ENCODE measurements around the gene TTLL11.

TTLL11 gene

GRCh38 chr9:122106576-122106975 lies 13.5 kb upstream of the TTLL11 start:
- FAIRE-seq = no peak

- FAIRE-seq = no peak
Measured at GRCh38 chr9:122103985-122104384, 10.9 kb upstream of the TTLL11 start.

GRCh38 chr9:122102156-122102555 lies 9.0 kb upstream of the TTLL11 start:
- no peak for FAIRE-seq

- FAIRE-seq = no peak
Measured at GRCh38 chr9:122100756-122101155, 7.6 kb upstream of the TTLL11 start.

- FAIRE-seq = no peak
Measured at GRCh38 chr9:122099271-122099869, 6.3 kb upstream of the TTLL11 start.

- FAIRE-seq = no peak
Measured at GRCh38 chr9:122097679-122098315, 4.7 kb upstream of the TTLL11 start.

GRCh38 chr9:122096620-122097415 lies 3.7 kb upstream of the TTLL11 start:
- no peak for FAIRE-seq

GRCh38 chr9:122095010-122095767 lies 2.1 kb upstream of the TTLL11 start:
- no peak for FAIRE-seq

- no peak for FAIRE-seq
Measured at GRCh38 chr9:122091682-122092592, 1.2 kb downstream of the TTLL11 start.

GRCh38 chr9:122090981-122091380 lies 2.1 kb downstream of the TTLL11 start:
- no peak for FAIRE-seq

- FAIRE-seq = no peak
Measured at GRCh38 chr9:122090287-122090883, 2.7 kb downstream of the TTLL11 start.

GRCh38 chr9:122088880-122089706 lies 4.0 kb downstream of the TTLL11 start:
- no peak for FAIRE-seq

GRCh38 chr9:122087406-122088200 lies 5.5 kb downstream of the TTLL11 start:
- FAIRE-seq = no peak

GRCh38 chr9:122086873-122087272 lies 6.2 kb downstream of the TTLL11 start:
- no peak for FAIRE-seq

GRCh38 chr9:122085260-122085659 lies 7.8 kb downstream of the TTLL11 start:
- FAIRE-seq = no peak

GRCh38 chr9:122084026-122084675 lies 9.0 kb downstream of the TTLL11 start:
- no peak for FAIRE-seq

GRCh38 chr9:122080986-122081385 lies 12.1 kb downstream of the TTLL11 start:
- no peak for FAIRE-seq

- no peak for FAIRE-seq
Measured at GRCh38 chr9:122078557-122078956, 14.6 kb downstream of the TTLL11 start.

GRCh38 chr9:122076773-122077172 lies 16.3 kb downstream of the TTLL11 start:
- FAIRE-seq = no peak
